CD4-positive, CD25-positive, alpha-beta regulatory T cell (primary cell): ENCODE results near the gene CD82. TPM values are rescaled to one million over a fixed set of nuclear protein-coding genes. Genes with fewer than 3 reads are reported as not detected.
"Not testable (repeated sequence)": the region's sequence is repeated elsewhere in the genome, so short reads cannot be mapped to it uniquely, and the experiment has no call there.

ENCODE experiments used
- ATAC-seq, 2 donors: fragments of 150-1000 bp; cut with Tn5 transposase; one replicate each; pipeline ENCODE4 v1.10.0; 2021; ENCODE audit warnings: low read depth in 2 of 2, moderate number of reproducible peaks in 2 of 2, moderate library complexity in 1 of 2
- DNase-seq, 3 donors: peaks; one replicate each; pipeline versions ENCODE4 v3.0.0 to v3.0.0-alpha.2; 2012 to 2022; ENCODE audit warnings: mixed read lengths in 1 of 3
- H3K27ac ChIP-seq: one replicate; pipeline ENCODE4 v1.7.0; 2013; ENCODE audit warnings: mild to moderate bottlenecking, low read length; ENCODE audit not compliant: insufficient read depth, poor library complexity, severe bottlenecking
- H3K27me3 ChIP-seq: one replicate; pipeline ENCODE4 v1.7.0; 2013; ENCODE audit warnings: low read length; ENCODE audit not compliant: control insufficient read depth, insufficient read depth
- H3K36me3 ChIP-seq: one replicate; pipeline ENCODE4 v1.7.0; 2013; ENCODE audit warnings: mild to moderate bottlenecking, low read length, moderate library complexity; ENCODE audit not compliant: control insufficient read depth, insufficient read depth
- H3K4me1 ChIP-seq: 2 replicates; pipeline ENCODE4 v1.7.0; 2013; ENCODE audit warnings: mild to moderate bottlenecking, low read length; ENCODE audit not compliant: insufficient read depth, control insufficient read depth, poor library complexity, severe bottlenecking
- H3K4me3 ChIP-seq: one replicate; pipeline ENCODE4 v1.7.0; 2013; ENCODE audit warnings: low read depth, mild to moderate bottlenecking, low read length, moderate library complexity
- H3K9me3 ChIP-seq, 2 experiments: 1 replicate in 1 of 2; 2 replicates in 1 of 2; pipeline ENCODE4 v1.7.0; 2013; ENCODE audit warnings: low read length in 2 of 2, mild to moderate bottlenecking in 1 of 2, moderate library complexity in 1 of 2; ENCODE audit not compliant: control insufficient read depth in 2 of 2
- H3K27ac Mint-ChIP-seq, 3 donors: one replicate each; pipeline ENCODE4 v1.8.0; 2020 to 2022; ENCODE audit warnings: mild to moderate bottlenecking in 3 of 3, mixed read lengths in 3 of 3, moderate library complexity in 2 of 3
- H3K27me3 Mint-ChIP-seq: one replicate; pipeline ENCODE4 v1.8.0; 2022; ENCODE audit warnings: mild to moderate bottlenecking, mixed read lengths
- H3K36me3 Mint-ChIP-seq: one replicate; pipeline ENCODE4 v1.8.0; 2020; ENCODE audit warnings: mixed read lengths
- H3K4me1 Mint-ChIP-seq, 4 donors: one replicate each; pipeline ENCODE4 v1.8.0; 2020 to 2022; ENCODE audit warnings: mixed read lengths in 4 of 4, mild to moderate bottlenecking in 1 of 4
- H3K4me3 Mint-ChIP-seq, 4 donors: one replicate each; pipeline ENCODE4 v1.8.0; 2020 to 2022; ENCODE audit warnings: mild to moderate bottlenecking in 4 of 4, mixed read lengths in 4 of 4, moderate library complexity in 3 of 4
- H3K9me3 Mint-ChIP-seq, 7 donors: one replicate each; pipeline ENCODE4 v1.8.0; 2020 to 2022; ENCODE audit warnings: mixed read lengths in 7 of 7, mild to moderate bottlenecking in 3 of 7, moderate library complexity in 2 of 7
- polyA plus RNA-seq, 4 donors: library from polyadenylated mRNA; unstranded; fragments of 300-500 nt; fragmentation: Illumina TruSeq; gene quantifications; one replicate each; pipeline ENCODE4 v1.2.3, GENCODE V29; 2021
- total RNA-seq: library from RNA; stranded (reverse); gene quantifications from one replicate; pipeline ENCODE4 v1.2.3, GENCODE V29; 2022

The CD82 gene
- total and polyA plus RNA-seq, 5 donors from 2014 or later: 81.0 to 167 (median 132) TPM

- no peaks in the 10 kb centered on the region for H3K36me3 Mint-ChIP-seq
- peaks cover 12% of the 10 kb centered on the region for H3K4me1 ChIP-seq
- H3K4me3 ChIP-seq: peak overlapping the region; percentile 55
- H3K36me3 ChIP-seq: no peaks in the 10 kb centered on the region
- no peaks in the 10 kb centered on the region for H3K9me3 ChIP-seq
- no peak overlapping the region for H3K27ac ChIP-seq
- H3K27me3 ChIP-seq: no peaks in the 10 kb centered on the region
- H3K27ac Mint-ChIP-seq: peak overlapping the region in 2 of 3 donors; percentile 63 to 75
- peaks cover 6% of the 10 kb centered on the region for H3K27me3 Mint-ChIP-seq
- no peaks in the 10 kb centered on the region for H3K9me3 Mint-ChIP-seq
- peak; percentile 26 to 43 for ATAC-seq
- peaks cover 0 to 38% (median 22%) of the 10 kb centered on the region in 4 donors for H3K4me1 Mint-ChIP-seq
- peak in 1 of 3 donors; percentile 84 for DNase-seq
- H3K4me3 Mint-ChIP-seq: no peak overlapping the region
Measured at GRCh38 chr11:44559207-44559939, 6.1 kb upstream of the CD82 start.

GRCh38 chr11:44559940-44560300 lies 5.5 kb upstream of the CD82 start:
- not testable (repeated sequence) for H3K27me3 ChIP-seq, H3K4me3 ChIP-seq, H3K27ac ChIP-seq, H3K4me3 Mint-ChIP-seq, H3K36me3 Mint-ChIP-seq, H3K9me3 Mint-ChIP-seq, H3K36me3 ChIP-seq, ATAC-seq, H3K9me3 ChIP-seq, H3K27me3 Mint-ChIP-seq, DNase-seq
- peak overlapping the region in 2 of 3 donors; percentile 63 to 75 for H3K27ac Mint-ChIP-seq
- peaks cover 17% of the 10 kb centered on the region for H3K4me1 ChIP-seq
- peaks cover 0 to 43% (median 22%) of the 10 kb centered on the region in 4 donors for H3K4me1 Mint-ChIP-seq

GRCh38 chr11:44561275-44561805 lies 4.1 kb upstream of the CD82 start:
- H3K9me3 Mint-ChIP-seq: no peaks in the 10 kb centered on the region
- Histone ChIP-seq H3K4me3 (no peak overlapping the region), H3K4me1 (peaks cover 28% of the 10 kb centered on the region), H3K27me3 (no peaks in the 10 kb centered on the region), H3K36me3 (no peaks in the 10 kb centered on the region), H3K9me3 (no peaks in the 10 kb centered on the region), H3K27ac (no peak overlapping the region)
- peaks cover 5% of the 10 kb centered on the region for H3K27me3 Mint-ChIP-seq
- no peaks in the 10 kb centered on the region for H3K36me3 Mint-ChIP-seq
- H3K4me1 Mint-ChIP-seq: peaks cover 0 to 48% (median 24%) of the 10 kb centered on the region in 4 donors
- no peak for ATAC-seq
- no peak for DNase-seq
- H3K27ac Mint-ChIP-seq: peak overlapping the region in 2 of 3 donors; percentile 22 to 27
- H3K4me3 Mint-ChIP-seq: peak overlapping the region in 2 of 4 donors; percentile 28 to 40

GRCh38 chr11:44561964-44562734 lies 3.3 kb upstream of the CD82 start:
- Mint-ChIP-seq H3K4me1 (peaks cover 0 to 50% (median 24%) of the 10 kb centered on the region in 4 donors), H3K9me3 (no peaks in the 10 kb centered on the region), H3K36me3 (no peaks in the 10 kb centered on the region), H3K4me3 (peak overlapping the region in 2 of 4 donors; percentile 48 to 98), H3K27ac (peak overlapping the region in 1 of 3 donors; percentile 5), H3K27me3 (no peaks in the 10 kb centered on the region)
- H3K27me3 ChIP-seq: no peaks in the 10 kb centered on the region
- ATAC-seq (no peak), DNase-seq (no peak)
- H3K27ac ChIP-seq: no peak overlapping the region
- H3K9me3 ChIP-seq: no peaks in the 10 kb centered on the region
- H3K4me3 ChIP-seq: no peak overlapping the region
- H3K4me1 ChIP-seq: peaks cover 36% of the 10 kb centered on the region
- no peaks in the 10 kb centered on the region for H3K36me3 ChIP-seq

GRCh38 chr11:44562845-44563460 lies 2.5 kb upstream of the CD82 start:
- H3K36me3 Mint-ChIP-seq: no peaks in the 10 kb centered on the region
- Histone ChIP-seq H3K4me1 (peaks cover 45% of the 10 kb centered on the region), H3K4me3 (no peak overlapping the region), H3K27ac (no peak overlapping the region), H3K36me3 (no peaks in the 10 kb centered on the region), H3K27me3 (no peaks in the 10 kb centered on the region), H3K9me3 (no peaks in the 10 kb centered on the region)
- peak overlapping the region in 2 of 4 donors; percentile 48 to 98 for H3K4me3 Mint-ChIP-seq
- H3K4me1 Mint-ChIP-seq: peaks cover 0 to 53% (median 32%) of the 10 kb centered on the region in 4 donors
- H3K27me3 Mint-ChIP-seq: no peaks in the 10 kb centered on the region
- ATAC-seq (no peak), DNase-seq (no peak)
- H3K27ac Mint-ChIP-seq: peak overlapping the region; percentile 5 to 29 (median 16)
- no peaks in the 10 kb centered on the region for H3K9me3 Mint-ChIP-seq

- H3K36me3 Mint-ChIP-seq: no peaks in the 10 kb centered on the region
- no peaks in the 10 kb centered on the region for H3K9me3 Mint-ChIP-seq
- Histone ChIP-seq H3K27me3 (no peaks in the 10 kb centered on the region), H3K4me3 (no peak overlapping the region), H3K36me3 (no peaks in the 10 kb centered on the region), H3K27ac (no peak overlapping the region), H3K4me1 (peaks cover 52% of the 10 kb centered on the region), H3K9me3 (no peaks in the 10 kb centered on the region)
- ATAC-seq: no peak
- H3K4me3 Mint-ChIP-seq: peak overlapping the region in 3 of 4 donors; percentile 91 to 98 (median 98)
- DNase-seq: no peak
- peaks cover 0 to 60% (median 38%) of the 10 kb centered on the region in 4 donors for H3K4me1 Mint-ChIP-seq
- peak overlapping the region in 2 of 3 donors; percentile 29 to 54 for H3K27ac Mint-ChIP-seq
- H3K27me3 Mint-ChIP-seq: no peaks in the 10 kb centered on the region
Measured at GRCh38 chr11:44563711-44564110, 1.8 kb upstream of the CD82 start.

- H3K9me3 Mint-ChIP-seq: no peaks in the 10 kb centered on the region
- Histone ChIP-seq H3K27ac (peak overlapping the region; percentile 78), H3K36me3 (no peaks in the 10 kb centered on the region), H3K27me3 (no peaks in the 10 kb centered on the region), H3K9me3 (no peaks in the 10 kb centered on the region), H3K4me3 (no peak overlapping the region), H3K4me1 (peaks cover 55% of the 10 kb centered on the region)
- peak overlapping the region in 2 of 3 donors; percentile 54 to 88 for H3K27ac Mint-ChIP-seq
- no peaks in the 10 kb centered on the region for H3K36me3 Mint-ChIP-seq
- ATAC-seq (no peak), DNase-seq (peak in 1 of 3 donors; percentile 16)
- no peaks in the 10 kb centered on the region for H3K27me3 Mint-ChIP-seq
- peaks cover under 1 to 63% (median 39%) of the 10 kb centered on the region in 4 donors for H3K4me1 Mint-ChIP-seq
- peak overlapping the region; percentile 91 to 98 (median 95) for H3K4me3 Mint-ChIP-seq
Measured at GRCh38 chr11:44564166-44564565, 1.3 kb upstream of the CD82 start.
